Measurements from ENCODE around the gene PGBD1. TPM values are rescaled to one million over a fixed set of nuclear protein-coding genes. Genes with fewer than 3 reads are reported as not detected.
"Not testable (repeated sequence)": the region's sequence is repeated elsewhere in the genome, so short reads cannot be mapped to it uniquely, and the experiment has no call there.

Gene PGBD1
- total RNA-seq, 1 donor from 2014 or later, result 3.1 TPM

GRCh38 chr6:28296520-28297060, 15.2 kb downstream of the PGBD1 start:
- no peak for ATAC-seq
- Histone ChIP-seq H3K27me3 (no peaks in the 10 kb centered on the region), H3K36me3 (peaks cover 6% of the 10 kb centered on the region), H3K4me1 (no peaks in the 10 kb centered on the region), H3K9me3 (no peaks in the 10 kb centered on the region), H3K27ac (no peak overlapping the region), H3K4me3 (no peak overlapping the region)
- intact Hi-C loops (cut with DNase I), result no loop called here
- DNase-seq, result no peak
- no peak for TF ChIP-seq CTCF (IDR thresholded peaks at IDR 0.05)

GRCh38 chr6:28303570-28303969, 22.2 kb downstream of the PGBD1 start:
- peaks cover 11% of the 10 kb centered on the region for H3K9me3 ChIP-seq
- peaks cover 6% of the 10 kb centered on the region for H3K36me3 ChIP-seq
- H3K4me3 ChIP-seq, result no peak overlapping the region
- H3K27ac ChIP-seq, result no peak overlapping the region
- intact Hi-C loops (cut with DNase I), result no loop called here
- no peaks in the 10 kb centered on the region for H3K4me1 ChIP-seq
- DNase-seq, result no peak
- no peak for ATAC-seq
- TF ChIP-seq CTCF (IDR thresholded peaks at IDR 0.05), result no peak
- no peaks in the 10 kb centered on the region for H3K27me3 ChIP-seq

GRCh38 chr6:28306363-28306762, 25.0 kb downstream of the PGBD1 start:
- ATAC-seq; DNase-seq; H3K27ac ChIP-seq; H3K27me3 ChIP-seq; H3K4me3 ChIP-seq; intact Hi-C loops (cut with DNase I); H3K36me3 ChIP-seq; H3K4me1 ChIP-seq: not testable (repeated sequence)
- peaks cover 16% of the 10 kb centered on the region for H3K9me3 ChIP-seq

GRCh38 chr6:28311139-28311823, 29.9 kb downstream of the PGBD1 start:
- Histone ChIP-seq H3K4me1 (no peaks in the 10 kb centered on the region), H3K36me3 (no peaks in the 10 kb centered on the region), H3K27ac (no peak overlapping the region), H3K4me3 (no peak overlapping the region), H3K9me3 (peaks cover 12% of the 10 kb centered on the region), H3K27me3 (no peaks in the 10 kb centered on the region)
- DNase-seq (no peak), ATAC-seq (no peak)
- intact Hi-C loops (cut with DNase I), result no loop called here
- no peak for TF ChIP-seq CTCF (IDR thresholded peaks at IDR 0.05)

GRCh38 chr6:28312939-28313338, 31.6 kb downstream of the PGBD1 start:
- no peak for ATAC-seq
- no peak overlapping the region for H3K4me3 ChIP-seq
- H3K27ac ChIP-seq, result no peak overlapping the region
- H3K36me3 ChIP-seq, result no peaks in the 10 kb centered on the region
- DNase-seq, result no peak
- TF ChIP-seq CTCF (IDR thresholded peaks at IDR 0.05), result no peak
- intact Hi-C loops (cut with DNase I), result no loop called here
- H3K27me3 ChIP-seq, result no peaks in the 10 kb centered on the region
- H3K4me1 ChIP-seq, result no peaks in the 10 kb centered on the region
- H3K9me3 ChIP-seq, result peaks cover 5% of the 10 kb centered on the region

- ATAC-seq (no peak), DNase-seq (no peak)
- Histone ChIP-seq H3K4me1 (no peaks in the 10 kb centered on the region), H3K4me3 (no peak overlapping the region), H3K27me3 (no peaks in the 10 kb centered on the region), H3K27ac (no peak overlapping the region), H3K36me3 (no peaks in the 10 kb centered on the region), H3K9me3 (no peaks in the 10 kb centered on the region)
- no peak for TF ChIP-seq CTCF (IDR thresholded peaks at IDR 0.05)
- intact Hi-C loops (cut with DNase I), result no loop called here
Measured at GRCh38 chr6:28315628-28316027, 34.3 kb downstream of the PGBD1 start.

GRCh38 chr6:28317866-28318265, 36.5 kb downstream of the PGBD1 start:
- H3K4me1 ChIP-seq; H3K36me3 ChIP-seq; DNase-seq; H3K27ac ChIP-seq; ATAC-seq; H3K9me3 ChIP-seq; H3K27me3 ChIP-seq; H3K4me3 ChIP-seq; intact Hi-C loops (cut with DNase I): not testable (repeated sequence)
